Right renal pelvis (tissue), 4 donors: Measurements from ENCODE around the gene CBX2. TPM values are rescaled to one million over a fixed set of nuclear protein-coding genes. Genes with fewer than 3 reads are reported as not detected.

Experiments
- DNase-seq, 4 donors: peaks; one replicate each; pipeline ENCODE4 v3.0.0-alpha.2; 2013; ENCODE audit warnings: low read depth in 4 of 4, low spot score in 3 of 4, missing footprints in 1 of 4
- polyA plus RNA-seq, 4 donors: library from polyadenylated mRNA; unstranded; fragments of 120-200 nt; gene quantifications; one replicate each; pipeline ENCODE4 v1.2.1, GENCODE V29; 2013; ENCODE audit not compliant: insufficient read length in 4 of 4

CBX2 gene
- polyA plus RNA-seq, 4 donors = 20.8 to 28.1 (median 24.5) TPM

DNA sequence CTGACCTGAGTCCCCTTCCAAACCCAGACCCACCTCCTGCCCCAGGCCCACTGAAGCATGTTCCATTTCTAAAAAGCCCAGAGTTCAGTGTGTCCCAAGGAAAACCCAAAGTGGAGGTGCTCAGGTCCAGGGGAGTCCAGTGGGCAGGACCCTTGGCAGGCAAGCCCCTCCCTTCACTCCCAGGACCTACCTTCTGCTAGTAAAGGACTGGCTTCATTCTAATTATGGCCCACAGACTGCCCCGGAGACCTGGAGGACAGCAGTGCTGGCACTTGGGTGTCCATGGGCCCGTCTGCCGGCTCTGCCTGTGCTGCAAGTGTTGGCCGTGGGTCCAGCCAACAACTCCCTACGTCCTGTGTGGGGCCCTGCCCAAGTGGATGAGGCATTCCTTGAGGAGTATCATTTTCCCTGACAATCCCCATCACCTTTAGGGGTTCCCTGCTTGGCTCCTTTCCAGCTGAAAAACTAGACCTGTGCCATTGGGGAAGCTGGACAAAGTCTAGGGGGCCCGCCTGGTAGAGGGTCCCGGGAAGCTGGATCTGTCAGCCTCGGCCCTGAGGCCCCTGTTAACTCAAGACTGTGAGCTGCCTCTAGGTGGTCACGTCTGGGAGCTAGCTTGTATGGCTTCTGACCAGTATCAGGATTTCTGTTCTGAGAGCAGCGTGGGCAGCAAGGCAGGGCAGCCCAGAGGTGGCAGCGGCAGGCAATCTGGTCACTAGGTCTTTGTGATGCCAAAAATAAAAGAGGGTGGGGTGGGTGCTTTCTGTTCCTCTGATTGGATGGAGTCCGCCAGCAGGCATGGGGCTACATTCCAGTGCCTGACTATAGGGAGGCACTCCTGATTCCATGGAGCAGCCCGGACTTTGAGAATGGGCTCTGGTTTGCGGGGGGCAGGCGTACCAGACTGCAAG is 8.2 kb downstream of the CBX2 start:
- no peak for DNase-seq

GRCh38 chr17:79786930-79787643 is 9.1 kb downstream of the CBX2 start:
- DNase-seq = no peak

DNA sequence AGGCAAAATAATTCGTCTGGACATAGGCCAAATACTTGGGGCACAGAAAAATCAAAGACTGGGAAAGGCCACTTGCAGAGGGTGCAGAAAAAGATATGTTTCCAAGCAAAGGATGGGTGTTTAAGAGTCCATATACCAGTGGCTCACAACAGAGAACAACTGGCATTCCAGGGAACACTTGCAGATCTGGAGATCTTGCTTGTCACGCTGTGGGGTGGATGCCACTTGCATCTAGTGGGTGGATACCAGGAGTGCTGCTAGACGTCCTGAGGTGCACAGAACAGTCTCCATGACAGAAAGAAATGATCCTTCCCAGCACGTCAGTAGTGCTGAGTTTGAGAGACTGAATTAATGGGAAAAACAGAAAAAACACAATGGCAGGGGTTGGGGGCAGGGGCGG is 10.5 kb downstream of the CBX2 start:
- DNase-seq = no peak

DNA sequence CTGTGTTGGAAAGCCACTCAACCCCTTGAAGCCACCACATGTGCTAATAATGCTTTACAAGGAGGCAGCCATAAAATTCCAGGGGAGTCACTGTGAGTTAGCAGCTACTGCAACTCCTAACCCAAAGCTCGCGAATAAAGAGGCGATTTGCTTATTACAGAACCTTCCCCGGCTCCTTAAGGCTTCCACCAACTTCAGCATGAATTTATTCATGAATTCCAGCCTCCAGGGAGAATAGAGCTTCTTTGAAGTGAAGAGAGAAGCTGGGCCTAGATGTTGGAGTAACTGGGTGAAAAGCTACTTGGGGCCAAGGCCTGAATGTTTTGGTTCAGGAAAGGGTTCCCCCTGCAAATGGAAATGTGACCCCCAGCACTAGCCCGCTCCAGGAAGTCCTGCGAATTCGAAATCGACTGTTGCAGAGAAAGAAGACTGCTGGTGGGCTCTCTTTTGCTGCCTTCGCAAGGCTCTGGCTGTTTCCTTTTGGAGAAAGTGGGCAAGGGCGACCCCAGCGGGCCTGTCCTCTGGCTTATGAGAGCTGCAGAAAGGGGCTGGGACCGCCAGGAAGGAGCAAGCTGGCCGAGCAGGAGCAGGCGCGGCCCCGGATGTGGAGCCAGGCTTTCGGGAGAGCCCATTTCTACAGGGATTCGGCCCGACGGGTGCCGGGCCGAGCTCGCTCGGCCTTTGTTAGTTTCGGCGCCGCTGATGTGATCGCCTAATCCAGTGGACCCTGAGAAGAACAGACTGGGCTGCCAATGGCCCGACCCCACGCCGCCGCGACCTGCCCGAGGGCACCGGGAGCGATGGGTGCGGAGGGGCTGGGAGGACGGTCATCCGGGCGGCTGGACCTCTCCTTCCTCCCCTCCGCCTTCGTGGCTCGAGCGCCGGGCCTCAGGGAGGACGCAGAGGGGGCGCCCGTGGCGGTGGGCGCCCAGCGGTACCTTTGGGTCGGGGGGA is 11.3 kb downstream of the CBX2 start:
- DNase-seq = no peak

DNA sequence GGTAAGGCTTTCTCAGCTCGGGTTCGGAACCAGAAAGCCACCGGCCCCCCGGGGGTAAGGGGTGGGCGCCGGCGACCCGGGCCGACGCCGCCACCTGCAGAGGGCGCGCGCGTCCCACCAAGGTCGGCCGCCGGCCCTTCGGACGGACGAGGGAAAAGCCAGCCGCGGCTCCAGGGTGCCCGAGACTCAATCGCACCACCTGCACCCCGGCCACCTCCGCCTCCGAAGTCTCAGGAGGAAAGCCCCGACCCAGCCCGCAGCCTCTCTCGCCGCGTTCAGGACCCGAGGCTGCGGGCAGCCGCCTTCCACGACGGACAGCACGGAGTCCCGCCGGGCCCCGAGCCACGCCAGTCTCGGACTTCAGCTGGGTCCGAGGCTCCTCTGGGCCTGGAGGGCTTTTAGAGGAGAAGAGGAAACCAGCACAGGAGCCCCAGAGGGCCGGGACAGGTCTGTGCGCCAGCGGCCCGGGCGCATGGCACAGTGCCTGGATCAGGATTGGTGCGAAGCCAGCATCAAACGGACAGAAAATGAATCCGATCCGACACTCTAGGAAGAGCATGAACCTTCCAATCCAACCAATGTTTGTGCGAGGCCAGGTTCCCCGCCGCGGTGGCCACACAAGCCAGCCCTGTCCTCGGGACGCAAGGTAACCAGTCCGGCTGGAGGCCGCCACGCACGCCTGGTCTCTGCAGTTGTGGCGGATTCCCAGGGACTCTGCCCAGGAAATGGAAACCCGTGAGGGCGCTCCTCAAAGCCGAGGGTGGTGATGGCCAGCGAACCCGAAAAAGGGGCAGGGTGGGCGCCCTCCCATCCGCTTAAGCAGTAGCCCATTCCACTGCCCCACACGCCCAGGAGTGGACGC is 12.2 kb downstream of the CBX2 start:
- no peak for DNase-seq

DNA sequence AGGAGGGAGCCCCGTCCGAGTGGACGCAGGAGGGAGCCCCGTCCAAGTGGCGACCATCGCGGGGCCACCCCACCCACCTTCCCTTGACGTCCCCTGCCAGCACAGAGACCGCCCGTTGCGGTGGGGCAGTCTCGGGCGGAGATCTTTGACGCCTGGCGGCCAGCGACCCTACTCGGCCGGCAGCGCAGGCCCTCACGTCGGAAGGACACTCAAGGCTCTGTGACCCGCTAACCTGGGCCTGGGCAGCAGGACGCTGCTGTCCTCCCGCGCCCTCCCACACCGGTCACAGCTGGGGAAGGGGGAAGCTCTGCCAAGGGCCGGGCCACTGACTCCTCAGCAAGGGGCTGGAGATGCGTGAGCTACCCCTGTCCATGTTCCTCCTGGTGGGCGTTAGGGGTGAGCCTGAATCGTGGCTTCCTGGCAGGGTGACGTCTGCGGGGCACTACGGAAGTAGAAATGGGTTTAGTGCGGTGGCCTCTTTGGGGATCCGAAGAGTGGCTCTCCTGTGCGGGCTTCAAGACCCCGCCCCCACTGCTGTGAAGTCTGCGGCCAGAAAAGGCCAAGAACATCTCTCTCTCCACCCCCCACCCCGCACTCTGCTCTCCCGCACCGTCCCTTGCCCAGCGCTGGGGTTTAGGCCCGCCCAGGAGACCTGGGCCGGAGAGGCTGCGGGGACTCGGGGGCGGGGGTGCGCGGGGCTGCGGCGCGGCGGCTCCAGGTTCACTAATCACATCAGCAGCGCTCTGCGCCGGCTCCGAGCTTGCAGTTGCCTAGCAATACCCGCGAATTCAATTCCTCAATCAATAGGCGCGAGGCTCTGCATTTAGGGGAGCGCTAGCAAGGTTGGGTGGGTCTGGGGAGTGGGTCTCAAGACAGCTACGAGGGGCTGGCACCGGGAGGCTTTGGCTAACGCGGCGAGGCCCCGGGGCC is 13.1 kb downstream of the CBX2 start:
- no peak for DNase-seq

GRCh38 chr17:79791735-79792161 is 13.8 kb downstream of the CBX2 start:
- DNase-seq = no peak

DNA sequence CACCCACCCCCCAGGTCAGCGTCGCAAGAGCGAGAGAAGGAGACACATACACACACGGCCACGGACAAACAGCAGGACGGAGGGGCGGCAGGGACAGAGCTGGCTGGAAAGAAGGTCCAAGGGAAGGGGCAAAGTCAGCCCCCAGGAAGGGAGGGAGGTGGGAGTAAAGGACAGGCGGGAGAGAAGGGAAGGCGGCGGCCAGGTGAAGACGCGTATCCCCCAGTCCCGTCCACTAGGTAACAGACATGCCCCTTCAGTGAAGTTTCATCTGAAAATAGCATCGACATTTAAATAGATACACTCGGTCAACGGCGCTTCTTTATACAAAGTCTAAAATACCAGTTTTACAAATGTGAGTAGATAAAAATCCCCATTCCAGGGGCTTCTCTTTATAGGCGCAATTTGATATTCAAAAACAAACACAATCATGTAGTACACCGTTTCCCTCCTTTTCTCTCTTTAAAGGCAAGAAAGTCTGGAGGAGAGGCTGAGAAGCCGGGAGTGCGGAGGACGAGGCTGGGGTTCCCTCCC is 14.5 kb downstream of the CBX2 start:
- no peak for DNase-seq

- DNase-seq = no peak
These were observed 15.3 kb downstream of the CBX2 start for GRCh38 chr17:79792984-79793923.

- no peak for DNase-seq
These were observed 16.0 kb downstream of the CBX2 start for GRCh38 chr17:79793924-79794304.

DNA sequence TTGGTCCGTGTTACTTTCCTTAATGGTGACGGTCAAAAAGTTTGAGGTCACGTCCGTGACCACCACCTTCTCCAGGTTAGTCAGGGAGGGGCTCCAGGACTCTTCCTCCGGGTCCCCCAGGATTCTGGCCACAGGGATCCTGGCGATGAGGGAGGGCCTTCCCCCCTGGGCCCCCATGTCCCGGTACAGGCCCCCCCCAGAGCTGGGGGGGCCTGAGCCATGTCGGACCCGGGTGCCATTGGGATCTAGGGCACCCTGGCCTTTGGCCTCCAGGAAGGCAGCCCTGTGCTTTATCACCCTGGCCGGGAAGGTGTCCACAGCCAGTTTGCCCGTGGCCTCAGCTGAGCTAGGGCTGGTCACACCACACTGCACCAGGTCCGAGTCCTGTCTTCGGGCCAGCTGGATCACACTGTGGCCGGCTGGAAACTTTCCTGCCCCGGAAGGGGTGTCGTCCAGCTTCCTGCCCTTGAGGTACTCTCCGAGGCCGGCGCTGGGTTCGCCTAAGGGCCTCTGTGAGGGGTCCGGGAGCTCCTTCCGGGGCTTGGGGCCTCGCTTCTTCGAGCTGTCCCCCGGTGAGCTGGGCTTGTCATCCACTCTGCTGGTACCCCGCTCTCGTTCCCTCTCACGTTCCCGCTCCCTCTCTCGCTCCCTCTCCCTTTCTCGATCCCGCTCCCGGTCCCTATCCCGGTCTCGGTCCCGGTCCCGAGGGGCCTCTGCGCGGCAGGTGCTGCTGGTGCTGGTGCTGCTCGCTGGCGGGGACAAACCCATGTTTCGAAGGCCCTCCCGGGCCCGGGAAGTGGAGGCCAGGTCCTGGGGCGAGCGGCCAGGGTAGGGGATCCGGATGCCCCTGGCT is 16.9 kb downstream of the CBX2 start:
- no peak for DNase-seq

DNA sequence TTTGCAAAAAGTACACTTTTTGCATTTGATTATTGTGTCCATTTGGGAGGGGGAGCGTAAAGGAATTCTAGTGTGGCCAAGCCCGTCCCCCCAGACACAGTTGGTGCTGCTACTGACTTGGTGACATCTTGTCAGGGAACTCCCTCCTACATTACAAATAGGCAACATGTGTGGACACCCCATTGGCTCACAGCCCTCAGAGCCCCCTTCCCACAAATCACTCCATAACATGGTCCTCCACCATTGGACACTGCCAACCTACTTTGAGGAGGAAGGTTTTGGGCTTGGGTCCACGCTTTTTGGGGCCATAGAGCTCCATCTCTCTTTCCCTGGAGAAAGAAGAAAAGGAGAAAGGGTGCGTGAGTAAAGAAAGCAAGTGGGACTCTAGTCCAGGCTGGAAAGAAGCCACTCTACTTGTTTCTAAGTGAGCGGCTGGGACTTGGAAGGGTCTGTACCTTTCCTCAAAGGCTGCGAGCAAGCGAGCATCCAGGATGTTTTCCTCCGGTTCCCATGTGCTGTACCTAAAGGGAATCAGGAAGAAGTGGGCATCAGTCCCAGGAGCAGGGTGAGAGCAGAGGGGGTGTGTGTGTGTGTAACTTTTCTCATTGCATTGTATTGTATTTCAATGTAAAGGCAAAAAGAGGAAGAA is 18.0 kb downstream of the CBX2 start:
- DNase-seq = no peak

- no peak for DNase-seq
These were observed 18.5 kb downstream of the CBX2 start for GRCh38 chr17:79796444-79796762.

DNA sequence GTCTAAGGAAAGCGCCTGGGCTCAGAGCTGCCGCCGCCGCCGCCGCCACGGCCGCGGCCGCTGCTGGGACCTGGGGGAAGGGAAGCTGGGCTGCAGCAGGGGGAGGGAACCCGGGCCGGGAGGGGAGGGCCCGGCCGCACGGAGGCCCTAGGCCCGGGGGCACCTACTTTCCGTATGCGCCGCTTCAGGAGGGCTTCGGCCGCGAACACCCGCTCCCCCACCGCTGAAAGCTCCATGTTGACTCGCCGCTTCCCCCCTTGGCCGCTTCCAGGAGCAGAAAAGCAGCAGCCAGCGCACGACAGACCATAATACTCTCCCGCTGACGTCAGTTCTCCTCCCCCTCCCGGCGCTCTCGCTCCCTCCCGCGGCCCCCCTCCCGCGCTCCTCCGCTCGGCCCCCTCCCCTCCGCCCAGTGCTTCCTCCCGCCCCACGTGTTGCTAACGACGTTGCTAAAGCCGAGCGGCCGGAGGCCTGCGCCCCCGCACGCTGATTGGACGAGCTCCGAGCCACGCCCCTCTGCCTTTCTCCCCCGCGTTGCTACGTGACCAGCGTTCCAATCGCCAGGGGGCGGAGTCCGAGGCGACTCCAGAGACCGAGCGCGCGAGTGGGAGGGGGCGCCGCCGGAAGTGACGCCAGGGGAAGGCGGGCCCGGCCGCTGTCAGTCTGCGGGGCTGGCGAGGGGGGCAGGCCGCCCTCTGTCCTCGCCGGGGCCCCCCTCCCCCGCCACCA is 19.0 kb downstream of the CBX2 start, which contains the start of gene CBX8:
TSS of gene CBX8 (minus strand) at position 315 of the 729 bp plus-strand sequence. CDS start at position 236, 79 bp downstream.
- peak; percentile 99 to 100 (median 100) for DNase-seq
